Transverse colon (tissue), 4 donors: ENCODE data around the gene CCNJL.

Experiments
- EP300 ChIP-seq: sonication (generic); formaldehyde crosslinking; IDR thresholded peaks from one replicate; pipeline ENCODE4 v1.6.1; 2017; ENCODE audit warnings: antibody characterized with exemption, low read depth
- POLR2A ChIP-seq: fragments of 450-650 bp; IDR thresholded peaks from one replicate; pipeline ENCODE4 v1.6.1; 2016; ENCODE audit warnings: antibody characterized with exemption, mild to moderate bottlenecking, moderate library complexity
- POLR2AphosphoS5 ChIP-seq, 3 donors: sonication (generic); formaldehyde crosslinking; IDR thresholded peaks; one replicate each; pipeline ENCODE4 v1.6.1; 2016; ENCODE audit warnings: antibody characterized with exemption in 3 of 3
- TF ChIP-seq, protein P1 (sequence below), 5 experiments: fragments of 200-600 bp in 3 of 5; fragments of 450-650 bp in 2 of 5; sonication (generic) in 3 of 5; IDR thresholded peaks; 1 replicate in 2 of 5; 2 replicates in 3 of 5; pipeline ENCODE4 v1.5.1; 2016 to 2017; ENCODE audit warnings: antibody characterized with exemption in 5 of 5, inconsistent platforms in 3 of 5, mild to moderate bottlenecking in 2 of 5, moderate library complexity in 1 of 5

DNA sequence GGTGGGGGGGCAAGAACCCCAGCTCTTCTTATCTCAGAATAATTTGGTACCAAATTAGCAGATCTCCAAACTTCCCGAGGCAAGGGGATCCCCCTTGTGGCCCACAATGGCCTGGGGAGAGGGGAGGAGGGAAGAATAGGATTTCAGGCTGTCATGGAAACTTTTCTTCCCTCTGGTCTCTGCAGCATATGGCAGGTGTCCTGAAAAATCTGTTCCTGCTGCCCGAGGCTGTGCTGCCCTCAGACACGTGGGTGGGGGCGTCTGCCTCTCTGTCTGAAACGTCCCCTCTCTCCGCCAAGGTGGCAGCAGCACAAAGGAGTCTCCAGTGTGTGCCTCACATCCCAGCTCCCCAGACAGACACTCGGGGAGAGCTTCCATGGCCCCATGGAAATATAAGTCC is 34.0 kb downstream of the CCNJL start:
- TF ChIP-seq, protein P1, sequence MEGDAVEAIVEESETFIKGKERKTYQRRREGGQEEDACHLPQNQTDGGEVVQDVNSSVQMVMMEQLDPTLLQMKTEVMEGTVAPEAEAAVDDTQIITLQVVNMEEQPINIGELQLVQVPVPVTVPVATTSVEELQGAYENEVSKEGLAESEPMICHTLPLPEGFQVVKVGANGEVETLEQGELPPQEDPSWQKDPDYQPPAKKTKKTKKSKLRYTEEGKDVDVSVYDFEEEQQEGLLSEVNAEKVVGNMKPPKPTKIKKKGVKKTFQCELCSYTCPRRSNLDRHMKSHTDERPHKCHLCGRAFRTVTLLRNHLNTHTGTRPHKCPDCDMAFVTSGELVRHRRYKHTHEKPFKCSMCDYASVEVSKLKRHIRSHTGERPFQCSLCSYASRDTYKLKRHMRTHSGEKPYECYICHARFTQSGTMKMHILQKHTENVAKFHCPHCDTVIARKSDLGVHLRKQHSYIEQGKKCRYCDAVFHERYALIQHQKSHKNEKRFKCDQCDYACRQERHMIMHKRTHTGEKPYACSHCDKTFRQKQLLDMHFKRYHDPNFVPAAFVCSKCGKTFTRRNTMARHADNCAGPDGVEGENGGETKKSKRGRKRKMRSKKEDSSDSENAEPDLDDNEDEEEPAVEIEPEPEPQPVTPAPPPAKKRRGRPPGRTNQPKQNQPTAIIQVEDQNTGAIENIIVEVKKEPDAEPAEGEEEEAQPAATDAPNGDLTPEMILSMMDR (IDR thresholded peaks at IDR 0.05), result no peak
- TF ChIP-seq POLR2AphosphoS5 (IDR thresholded peaks at IDR 0.05) (no peak), POLR2A (no peak), EP300 (no peak)
